Measurements from ENCODE around the gene PELI1.
"Not testable (repeated sequence)": the region's sequence is repeated elsewhere in the genome, so short reads cannot be mapped to it uniquely, and the experiment has no call there.

The PELI1 gene

DNA sequence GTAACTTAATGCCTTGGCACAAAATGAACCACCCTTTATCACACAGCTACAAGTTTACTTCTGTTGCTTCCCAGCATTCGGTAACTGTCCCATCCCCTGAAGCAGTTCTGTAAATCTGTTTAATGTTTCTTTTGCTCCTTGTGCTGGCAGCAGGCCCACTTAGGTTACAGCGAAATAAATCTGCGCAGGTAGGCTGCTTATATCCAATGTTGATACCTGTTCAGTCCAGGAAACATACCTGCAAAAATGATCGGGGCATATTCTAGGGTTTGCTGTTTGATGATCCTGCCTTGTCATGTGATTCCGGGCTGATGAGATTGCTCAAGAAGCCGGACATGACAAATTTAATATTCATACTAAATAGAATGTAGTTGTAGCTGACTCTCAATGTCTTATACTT is 23.3 kb downstream of the PELI1 start:
- DNase-seq, result no peak

DNA sequence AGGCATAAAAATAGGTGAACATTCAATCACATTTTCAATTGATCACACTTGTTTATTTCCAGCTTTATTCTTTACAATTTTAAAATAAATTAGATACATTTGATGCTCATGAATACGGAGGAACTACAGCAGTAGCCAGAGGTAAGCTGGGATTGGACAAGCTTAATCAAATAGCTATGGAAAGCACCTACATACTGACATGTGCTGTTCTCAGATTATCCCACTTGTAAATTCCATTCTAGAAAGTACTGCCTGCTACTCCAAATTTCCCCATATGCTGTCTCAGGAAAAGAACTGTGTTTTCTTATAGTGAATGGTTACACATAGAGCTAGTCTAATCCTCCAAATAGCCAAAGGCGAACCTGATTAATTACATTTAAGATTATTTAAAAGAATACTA is 24.2 kb downstream of the PELI1 start:
- DNase-seq, result no peak

DNA sequence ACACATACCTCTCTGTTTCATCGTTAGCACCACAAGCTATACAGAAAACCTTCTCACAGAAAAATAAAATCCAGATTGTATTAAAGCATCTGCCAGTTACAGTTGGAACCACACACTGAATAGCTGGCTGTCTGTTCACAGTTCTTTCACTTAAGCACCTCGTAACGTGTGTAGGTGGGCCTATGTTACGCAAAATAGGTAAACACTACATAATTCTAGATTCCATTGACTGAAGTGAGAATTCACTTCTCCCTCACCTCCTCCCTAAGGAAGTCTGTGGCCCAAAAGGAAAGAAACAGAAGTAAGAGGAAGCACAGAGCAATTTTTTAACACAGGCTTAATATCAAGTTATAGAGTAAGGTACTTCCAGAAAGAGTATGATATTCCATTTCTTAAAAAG is 24.9 kb downstream of the PELI1 start:
- no peak for DNase-seq

DNA sequence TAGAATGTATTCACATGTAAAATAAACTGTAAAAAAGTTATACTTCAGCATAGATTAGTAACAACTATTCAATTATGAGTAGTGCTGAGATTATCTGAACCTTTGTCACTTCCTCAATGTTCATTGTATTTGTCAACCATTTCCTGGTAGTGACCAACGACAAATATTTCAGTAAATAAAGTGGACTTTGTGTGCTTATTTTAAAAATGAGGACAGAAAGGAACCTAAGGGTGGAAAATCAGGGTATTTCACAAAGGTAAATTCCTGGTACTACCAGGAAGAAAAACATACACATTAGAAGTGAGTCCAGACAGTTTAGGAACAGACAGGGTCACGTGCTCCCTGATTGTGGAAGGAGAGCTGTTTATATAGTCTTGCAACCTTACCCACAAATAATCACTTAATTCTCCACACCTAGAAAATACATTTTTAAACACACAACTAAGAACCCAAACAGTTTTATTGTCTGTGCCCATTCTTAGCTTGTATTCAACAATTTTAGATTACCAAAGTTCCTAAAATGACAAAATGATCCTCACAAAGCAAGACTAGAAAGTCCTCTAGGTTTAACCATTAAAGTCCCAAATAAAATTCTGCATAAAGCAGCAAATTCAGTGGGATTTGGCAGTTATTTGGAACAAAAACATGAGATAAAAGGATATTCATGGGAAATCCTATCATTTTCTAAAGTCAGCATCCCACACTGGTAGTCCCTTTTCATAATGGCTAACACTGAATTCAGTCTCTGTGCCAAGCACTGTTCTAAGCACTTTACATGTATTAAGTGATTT is 28.2 kb downstream of the PELI1 start:
- no peak for DNase-seq

DNA sequence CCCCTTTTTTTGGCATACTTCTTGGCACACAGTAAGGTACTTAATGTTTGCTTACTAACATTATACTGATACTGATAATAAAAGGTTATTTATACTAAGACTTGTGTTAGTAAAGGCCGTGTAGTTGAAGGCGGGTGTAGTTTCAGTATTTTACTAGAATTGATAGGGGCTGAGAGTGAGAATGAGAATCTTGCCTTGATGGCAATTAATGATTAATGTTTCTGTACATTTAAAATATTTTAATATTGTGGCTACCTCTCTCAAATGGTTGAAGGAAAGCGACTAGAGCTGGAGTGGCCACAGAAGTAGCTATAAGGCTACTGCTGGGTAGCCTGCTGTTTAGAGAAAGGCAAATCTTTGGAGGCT is 29.3 kb downstream of the PELI1 start:
- DNase-seq, result no peak

DNA sequence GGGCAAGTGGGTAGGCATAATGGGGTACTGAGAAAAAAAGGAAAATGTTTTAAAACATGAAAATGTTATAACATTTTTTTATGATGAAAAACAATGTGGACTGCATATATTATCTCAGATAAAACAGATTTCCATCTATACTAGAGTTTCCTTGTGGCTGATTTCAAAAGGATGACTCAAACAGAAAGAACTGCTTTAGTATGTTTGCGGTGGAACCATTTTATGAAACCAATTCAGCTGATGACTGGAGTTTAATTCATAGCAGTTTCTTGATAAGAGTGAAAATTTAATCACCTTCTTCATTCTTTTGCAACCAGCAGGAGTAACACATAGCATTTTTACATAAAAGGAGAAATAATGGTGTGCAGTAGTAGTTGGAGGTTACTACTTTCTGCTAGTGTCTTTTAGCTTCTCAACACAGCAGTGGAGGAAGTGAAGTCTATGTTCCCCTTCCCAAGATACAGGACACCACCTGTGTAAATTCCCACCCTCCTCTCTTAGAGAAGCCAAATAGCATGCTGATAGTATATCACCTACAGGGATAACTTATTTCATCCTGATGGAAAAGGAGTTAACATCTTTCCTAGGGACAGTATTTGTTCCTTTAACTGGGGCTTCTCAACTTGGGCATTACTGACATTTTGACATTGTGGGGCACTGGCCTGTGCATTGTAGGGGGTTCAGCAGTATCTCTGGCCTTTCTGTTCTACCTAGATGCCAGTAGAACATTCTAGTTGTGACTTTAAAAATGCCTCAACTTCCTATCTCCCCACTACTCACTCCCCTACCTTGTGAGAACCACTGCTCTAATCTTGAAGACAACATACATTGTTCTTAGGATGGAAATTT is 29.9 kb downstream of the PELI1 start:
- no peak for DNase-seq

DNA sequence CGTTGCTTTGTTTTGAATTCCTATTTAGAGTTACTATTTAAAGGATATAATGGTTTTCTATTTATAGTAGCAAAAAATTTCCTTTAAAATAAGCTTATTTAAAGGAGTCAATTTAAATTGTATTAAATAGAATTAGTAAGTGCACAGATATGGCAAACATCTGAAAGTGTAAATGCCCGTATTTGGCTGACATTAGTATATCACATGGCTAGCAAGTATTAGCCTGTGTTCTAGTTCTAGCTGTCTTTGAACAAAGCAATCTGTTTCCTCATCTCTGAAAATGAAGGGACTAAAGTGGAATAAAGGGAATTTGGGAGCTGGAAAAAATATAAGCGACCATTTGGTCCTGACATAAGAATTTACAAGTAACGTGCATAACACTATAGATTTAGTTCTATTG is 32.2 kb downstream of the PELI1 start:
- DNase-seq, result no peak

DNA sequence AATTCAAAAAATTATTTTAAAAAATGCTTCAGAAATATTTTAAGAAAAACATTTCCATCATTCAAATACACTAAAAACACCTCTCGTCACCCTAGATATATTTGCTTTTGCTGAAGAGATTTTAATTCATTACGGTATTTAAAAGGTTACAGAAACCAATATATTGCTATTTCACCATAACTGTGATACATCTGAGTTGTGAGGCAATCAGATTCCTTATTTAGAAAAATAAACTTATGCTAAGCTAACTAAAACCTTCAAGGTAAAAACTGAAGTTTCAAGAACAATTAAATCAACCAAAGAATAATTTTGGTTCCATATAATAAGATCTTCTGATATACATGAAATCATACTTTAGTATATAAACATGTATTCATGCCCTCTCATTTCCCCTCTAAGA is 32.8 kb downstream of the PELI1 start:
- no peak for DNase-seq

DNA sequence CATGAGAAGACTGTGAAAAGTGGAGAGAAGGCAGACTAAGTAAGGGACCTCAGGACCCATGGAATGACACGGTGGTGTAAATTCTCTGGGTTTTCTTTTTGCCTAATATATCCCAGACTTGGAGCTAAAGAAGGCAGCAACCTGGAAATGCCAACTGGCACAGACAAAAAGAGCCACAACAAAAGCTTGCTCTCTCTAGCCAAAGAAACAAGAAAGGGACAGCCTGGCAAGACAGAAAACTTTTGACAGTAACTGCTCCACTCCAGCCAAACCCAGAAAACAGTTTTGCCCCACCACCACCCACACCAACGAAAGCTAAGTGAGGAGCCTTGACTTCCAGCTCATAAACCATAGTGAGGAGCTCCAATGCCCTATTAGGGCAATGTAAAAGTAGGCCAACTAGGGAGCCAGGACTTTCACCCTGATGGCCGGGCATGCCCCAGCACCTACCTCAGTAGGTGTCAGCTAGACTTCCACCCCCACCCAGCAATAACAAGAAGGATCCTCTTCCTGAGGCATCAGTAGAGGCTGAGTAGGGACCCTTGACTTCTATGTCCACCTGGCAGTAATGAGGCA is 35.5 kb downstream of the PELI1 start:
- no peak for DNase-seq

DNA sequence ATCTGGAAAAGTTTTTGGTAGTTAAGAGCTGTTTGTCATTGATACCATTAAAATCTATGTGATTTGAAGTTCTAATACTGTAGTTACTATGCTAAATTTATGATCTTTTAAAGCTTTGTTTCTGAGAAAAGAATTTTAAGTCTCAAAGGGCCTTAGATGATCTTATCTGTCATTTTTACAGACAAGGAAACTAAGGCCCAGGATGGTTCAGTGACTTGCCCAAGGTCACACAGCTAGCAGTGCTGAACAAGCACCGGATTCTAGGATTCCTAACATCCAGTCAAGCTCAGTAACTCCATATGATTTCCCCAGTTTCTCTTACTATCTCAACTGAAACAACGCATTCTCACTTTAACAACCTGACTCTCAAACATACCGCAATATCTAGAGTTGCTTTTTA is 37.7 kb downstream of the PELI1 start:
- no peak for DNase-seq

DNA sequence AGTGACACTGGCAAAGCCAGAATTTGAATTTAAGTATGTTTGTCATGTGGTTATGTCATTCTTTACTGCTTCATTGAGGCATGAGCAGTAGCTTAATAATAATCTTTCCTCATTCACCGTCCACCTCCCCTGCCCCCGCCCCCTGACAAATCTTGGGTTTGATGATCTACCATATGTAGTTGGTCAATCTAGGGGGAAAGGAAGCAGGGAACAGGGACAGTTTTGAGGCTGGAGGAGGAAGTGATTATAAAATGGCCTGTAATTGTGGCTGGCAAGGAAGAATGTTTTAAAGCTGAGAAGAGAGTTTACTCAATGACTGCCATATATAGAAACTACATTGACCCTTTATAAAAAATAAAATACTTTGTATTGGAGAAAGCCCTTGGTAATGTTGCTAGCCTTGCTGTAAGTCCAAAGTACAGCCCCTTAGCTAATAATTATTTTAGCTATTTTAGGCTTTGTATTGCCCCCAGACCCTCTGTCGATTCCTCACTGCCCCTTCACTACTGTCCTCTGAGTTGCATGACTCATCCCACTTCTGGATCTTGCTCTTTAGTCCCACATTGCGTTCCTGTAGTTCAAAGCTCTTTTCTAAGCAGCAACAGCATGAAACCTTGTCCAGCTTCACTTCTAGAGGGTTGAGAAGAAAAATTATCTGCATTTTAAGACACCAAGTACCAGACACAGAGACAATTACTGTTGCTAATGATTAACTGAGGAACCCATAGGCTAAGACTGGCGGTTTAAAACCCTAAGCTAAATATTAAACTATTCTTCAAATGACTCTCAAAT is 38.4 kb downstream of the PELI1 start:
- no peak for DNase-seq

DNA sequence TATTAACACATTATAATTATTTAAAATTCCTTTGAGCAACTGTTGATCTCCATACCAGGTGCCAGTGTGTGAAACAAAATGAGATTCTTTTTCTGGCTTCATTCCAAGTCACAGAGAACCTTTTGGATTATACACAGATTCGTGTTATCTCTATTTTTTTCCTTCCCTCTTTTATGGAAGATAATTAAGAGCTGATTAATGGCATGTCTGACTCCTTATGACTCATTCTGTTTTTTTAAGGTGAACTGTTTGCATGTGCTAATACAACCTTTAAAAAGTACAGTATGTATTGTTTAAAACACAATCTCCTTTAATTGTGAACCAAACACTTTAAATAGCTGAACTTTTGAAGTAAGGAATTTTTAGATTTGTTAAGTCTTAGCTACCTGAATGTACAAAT is 39.3 kb downstream of the PELI1 start:
- no peak for DNase-seq

DNA sequence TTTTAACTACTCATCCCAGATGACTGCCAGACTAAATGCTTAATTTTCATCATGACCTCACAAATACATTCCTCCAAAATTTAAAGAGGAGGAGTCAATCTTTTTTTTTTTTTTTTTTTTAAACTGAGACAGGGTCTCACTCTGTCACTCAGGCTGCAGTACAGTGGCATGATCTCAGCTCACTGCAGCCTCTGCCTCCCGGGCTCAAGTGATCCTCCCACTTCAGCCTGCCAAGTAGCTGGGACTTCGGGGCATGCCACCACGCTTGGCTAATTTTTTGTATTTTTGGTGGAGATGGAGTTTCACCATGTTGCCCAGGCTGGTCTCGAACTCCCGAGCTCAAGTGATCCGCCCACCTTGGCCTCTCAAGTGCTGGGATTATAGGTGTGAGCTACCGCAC is 41.5 kb downstream of the PELI1 start:
- not testable (repeated sequence) for DNase-seq

DNA sequence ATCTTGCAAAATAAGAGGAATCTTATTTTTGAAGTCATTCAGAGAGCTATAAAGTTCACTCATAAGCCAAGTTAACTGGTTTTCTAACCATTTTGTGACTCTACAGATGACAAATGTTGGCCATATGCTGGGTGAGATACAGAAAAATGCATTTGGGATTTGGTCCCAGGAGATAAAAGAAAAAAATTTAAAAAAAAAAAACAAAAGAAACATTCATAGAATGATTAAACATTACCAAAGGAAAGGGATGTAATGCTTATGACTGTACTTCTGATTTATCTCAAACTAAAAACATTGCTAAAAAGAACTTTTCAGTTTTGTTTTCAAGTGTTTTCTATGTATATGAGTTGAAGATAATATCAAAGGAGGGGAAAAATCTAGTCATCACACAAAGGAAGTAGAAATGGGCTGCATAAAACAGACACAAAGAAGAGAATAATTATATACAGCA is 43.1 kb downstream of the PELI1 start:
- DNase-seq, result no peak

DNA sequence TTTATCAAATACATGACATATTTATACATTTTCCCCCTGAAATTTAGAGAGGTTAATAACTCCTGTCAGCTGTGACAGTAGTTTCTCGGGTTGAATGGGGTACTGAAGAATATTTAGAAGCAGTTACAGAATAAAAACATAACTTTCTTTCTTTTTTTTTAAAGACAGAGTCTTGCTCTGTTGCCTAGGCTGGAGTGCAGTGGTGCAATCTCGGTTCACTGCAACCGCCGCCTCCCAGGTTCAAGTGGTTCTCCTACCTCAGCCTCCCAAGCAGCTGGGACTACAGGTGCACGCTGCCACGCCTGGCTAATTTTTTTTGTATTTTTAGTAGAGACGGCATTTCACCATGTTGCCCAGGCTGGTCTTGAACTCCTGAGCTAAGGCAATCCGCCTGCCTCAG is 43.6 kb downstream of the PELI1 start:
- not testable (repeated sequence) for DNase-seq

DNA sequence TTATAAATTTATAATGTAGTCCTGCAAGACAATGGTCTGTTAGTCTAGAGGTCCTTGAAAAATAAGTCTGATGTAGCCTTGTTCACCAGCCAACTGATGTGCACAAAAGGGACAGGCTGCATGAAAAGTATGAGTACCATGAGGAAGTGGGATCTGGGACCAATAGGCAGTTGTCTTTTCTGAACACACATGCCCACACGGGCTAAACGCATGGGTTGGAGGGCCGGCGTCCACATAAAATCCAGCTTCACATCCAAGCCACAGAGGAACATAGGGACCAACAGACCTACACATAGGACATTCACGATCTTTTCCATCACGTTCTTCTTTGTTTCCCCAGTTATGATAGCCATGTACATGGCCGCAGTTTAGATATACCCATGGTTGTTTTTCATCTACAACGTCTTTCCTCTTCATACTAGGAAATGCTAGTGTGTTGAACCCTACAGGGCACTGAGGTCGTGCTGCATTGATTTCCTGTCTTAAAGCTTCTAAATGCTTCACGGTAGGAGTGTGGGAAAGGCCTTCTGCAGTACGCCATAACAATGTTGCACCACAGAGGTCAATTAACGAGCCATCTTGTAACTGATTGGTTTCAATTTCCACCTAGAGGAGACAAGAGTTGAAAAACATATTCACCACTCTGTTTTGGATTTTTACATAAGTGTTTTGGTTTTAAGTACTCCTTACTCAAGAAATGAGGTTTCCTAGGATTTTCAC is 49.4 kb downstream of the PELI1 start:
- no peak for DNase-seq

DNA sequence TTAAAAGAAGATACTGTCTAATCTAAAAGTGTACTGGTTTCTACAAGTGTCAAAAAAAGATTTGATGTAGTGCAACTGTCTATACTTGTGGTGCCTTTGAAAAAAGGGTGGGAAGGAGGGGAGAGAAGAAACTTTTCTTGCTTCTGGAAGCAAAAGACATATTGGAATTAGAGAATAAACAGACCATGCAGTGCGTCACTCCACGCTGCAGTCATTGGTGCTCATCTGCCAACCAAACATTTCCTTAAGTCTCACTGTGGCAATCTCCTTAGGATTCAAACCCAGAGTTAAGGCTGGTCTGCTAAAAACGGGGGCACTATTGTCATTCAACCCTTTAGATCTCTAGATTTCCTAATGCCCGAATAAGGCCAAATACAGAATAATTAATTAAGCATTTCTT is 50.9 kb downstream of the PELI1 start:
- no peak for DNase-seq

DNA sequence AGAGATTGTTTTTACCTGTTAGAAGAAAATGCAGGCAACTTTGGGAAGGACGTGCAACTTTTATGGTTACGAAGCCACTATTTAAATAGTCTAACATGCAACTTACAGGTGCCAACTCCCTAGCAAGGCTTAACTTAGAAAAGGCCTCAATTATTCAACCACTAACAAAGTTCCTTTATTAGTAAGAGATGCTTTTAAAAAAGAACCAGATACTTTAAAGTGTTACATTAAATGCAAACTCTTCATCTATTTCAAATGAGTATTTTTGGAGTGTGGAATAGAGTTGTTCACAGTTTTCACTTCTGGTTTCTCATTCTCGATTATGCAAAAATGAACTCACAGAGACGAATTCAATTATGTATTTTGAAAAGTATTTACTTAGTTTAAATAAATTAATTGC is 51.7 kb downstream of the PELI1 start:
- no peak for DNase-seq

DNA sequence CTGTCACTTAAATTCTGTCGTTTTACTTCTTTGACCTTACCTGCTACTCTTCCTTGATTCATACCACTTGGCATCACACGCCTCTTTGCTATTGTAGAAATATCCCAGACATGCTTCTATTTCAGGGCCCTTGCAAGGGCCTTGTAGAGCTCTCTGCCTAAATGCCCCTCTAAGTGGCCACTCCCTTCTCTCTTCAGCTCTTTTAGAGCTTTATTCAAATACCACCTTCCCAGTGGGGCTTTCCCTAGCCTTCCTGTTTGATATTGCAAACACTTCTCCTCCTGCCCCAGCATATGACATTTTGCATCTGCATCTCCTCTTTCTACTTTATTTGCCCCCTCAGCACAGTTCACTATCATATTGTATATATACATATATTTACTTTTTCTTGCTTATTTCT is 54.0 kb downstream of the PELI1 start:
- DNase-seq, result no peak

DNA sequence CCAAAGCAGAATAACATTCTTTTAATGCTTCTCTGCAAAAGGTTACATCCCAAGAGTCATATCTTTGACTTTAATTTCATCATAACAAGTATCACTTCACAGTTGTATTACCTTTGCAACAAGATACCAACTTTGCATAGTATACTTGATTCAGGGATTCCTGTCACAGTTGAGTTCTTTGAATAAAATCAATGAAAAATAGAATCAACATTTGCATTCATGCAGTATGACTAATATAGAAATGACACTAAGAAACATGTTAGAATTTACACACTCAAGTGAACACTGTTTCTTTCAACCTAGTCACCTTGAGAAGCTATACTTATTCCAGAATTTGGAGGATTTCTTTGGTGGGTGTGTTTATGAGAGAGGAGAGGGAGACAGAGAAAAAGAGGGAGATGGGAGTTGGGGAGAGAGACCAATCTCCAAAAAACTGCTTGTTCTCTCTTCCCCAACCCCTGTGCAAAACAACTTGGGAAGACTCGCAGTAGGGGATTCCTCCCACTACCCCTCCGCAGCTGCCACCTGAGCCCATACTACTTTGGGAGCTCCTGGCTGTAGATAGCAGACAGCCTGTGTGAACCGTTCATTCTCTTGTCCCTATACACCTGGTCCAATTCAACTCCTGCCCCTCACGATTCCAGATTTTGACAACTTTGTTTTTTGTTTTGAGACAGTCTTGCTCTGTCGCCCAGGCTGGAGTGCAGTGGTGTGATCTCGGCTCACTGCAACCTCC is 57.7 kb downstream of the PELI1 start:
- no peak for DNase-seq

DNA sequence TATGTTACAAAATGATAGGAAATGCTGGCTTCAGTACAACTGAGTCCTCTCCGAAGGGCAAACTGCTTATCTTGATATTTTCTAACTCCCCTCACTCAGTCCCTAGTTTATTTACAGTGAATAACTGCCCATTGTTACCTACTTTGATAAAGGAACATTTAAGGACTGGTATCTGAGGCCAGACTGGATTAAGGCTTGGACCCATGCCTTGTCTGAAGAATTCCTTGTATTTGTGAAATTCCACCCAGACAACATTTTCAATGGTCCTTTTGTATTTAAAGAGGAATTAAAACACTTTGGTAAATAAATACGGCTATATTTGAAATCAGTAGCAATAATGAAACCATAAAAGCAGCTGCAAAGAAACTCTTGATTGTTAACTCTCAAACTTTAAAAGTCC is 58.3 kb downstream of the PELI1 start:
- no peak for DNase-seq

DNA sequence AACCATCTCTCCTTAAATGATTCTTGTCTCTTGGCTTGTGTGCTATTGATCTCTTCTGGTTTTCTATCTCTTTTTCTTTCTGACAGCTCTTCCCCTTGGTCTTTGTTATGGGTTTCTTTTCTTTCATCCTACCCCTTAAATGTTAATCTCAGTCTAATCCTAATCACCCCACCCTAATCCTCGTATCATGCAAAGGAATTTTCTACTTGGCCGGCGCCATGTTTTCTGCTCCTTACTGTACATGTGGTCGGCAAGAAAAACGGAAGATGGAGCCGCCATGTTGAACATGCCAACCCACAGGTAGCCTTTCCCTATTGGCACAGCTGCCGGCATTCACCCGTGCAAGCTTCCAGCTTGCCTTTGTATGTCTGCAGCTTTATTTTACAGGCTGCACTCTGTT is 63.2 kb downstream of the PELI1 start:
- no peak for DNase-seq

Measured in activated CD8-positive, alpha-beta memory T cell treated with anti-CD3 and anti-CD28 coated beads, Interleukin-2, amount 50 U/mL, for 4 hours (primary cell).